CD4-positive, alpha-beta T cell (primary cell): Measurements from ENCODE around the gene LRRC14B. TPM values are rescaled to one million over a fixed set of nuclear protein-coding genes. Genes with fewer than 3 reads are reported as not detected.

ENCODE experiments used
- ATAC-seq: fragments of 200-7000 bp; cut with Tn5 transposase; one replicate; pipeline ENCODE4 v1.10.0; 2022; ENCODE audit warnings: mild to moderate bottlenecking; ENCODE audit not compliant: poor library complexity
- CTCF ChIA-PET: fragments of 350-600 bp; sonication (Branson Sonifier 250); formaldehyde crosslinking; loops from one replicate; lab custom pipeline; 2021; ENCODE audit warnings: antibody characterized with exemption, inconsistent platforms; lab: Charles Lee
- POLR2A ChIA-PET: fragments of 350-600 bp; sonication (Branson Sonifier 250); formaldehyde crosslinking; loops from one replicate; lab custom pipeline; 2021; ENCODE audit warnings: antibody characterized with exemption, inconsistent platforms; lab: Charles Lee
- DNase-seq, 14 experiments: peaks; one replicate each; pipeline ENCODE4 v3.0.0-alpha.2; 2013 to 2020; ENCODE audit warnings: mixed read lengths in 2 of 14
- H3K27ac ChIP-seq, 2 donors: one replicate each; pipeline versions ENCODE4 v1.5.1 to v1.7.0; 2013; ENCODE audit warnings: low read length in 2 of 2, low read depth in 1 of 2, mild to moderate bottlenecking in 1 of 2
- H3K27me3 ChIP-seq, 2 experiments: 1 replicate in 1 of 2; 2 replicates in 1 of 2; pipeline versions ENCODE4 v1.6.1 to v1.7.0; 2013; ENCODE audit warnings: low read length in 2 of 2, control low read depth in 1 of 2, mild to moderate bottlenecking in 1 of 2, moderate library complexity in 1 of 2; ENCODE audit not compliant: insufficient read depth in 2 of 2, control insufficient read depth in 1 of 2
- H3K36me3 ChIP-seq: one replicate; pipeline ENCODE4 v1.6.1; 2013; ENCODE audit warnings: low read length, control low read depth; ENCODE audit not compliant: insufficient read depth
- H3K4me1 ChIP-seq: one replicate; pipeline ENCODE4 v1.6.1; 2013; ENCODE audit warnings: low read length, control low read depth; ENCODE audit not compliant: insufficient read depth
- H3K4me3 ChIP-seq: one replicate; pipeline ENCODE4 v1.5.1; 2013; ENCODE audit warnings: mild to moderate bottlenecking, low read length, moderate library complexity
- H3K9me3 ChIP-seq, 2 experiments: 1 replicate in 1 of 2; 2 replicates in 1 of 2; pipeline versions ENCODE4 v1.6.1 to v1.7.0; 2013; ENCODE audit warnings: low read length in 2 of 2, mild to moderate bottlenecking in 2 of 2, control low read depth in 1 of 2, moderate library complexity in 1 of 2; ENCODE audit not compliant: control insufficient read depth in 1 of 2, insufficient read depth in 1 of 2
- H3K27ac Mint-ChIP-seq: one replicate; pipeline ENCODE4 v1.8.0; 2020; ENCODE audit warnings: mixed read lengths
- H3K27me3 Mint-ChIP-seq: one replicate; pipeline ENCODE4 v1.8.0; 2021; ENCODE audit warnings: mixed read lengths
- H3K36me3 Mint-ChIP-seq: one replicate; pipeline ENCODE4 v1.8.0; 2021; ENCODE audit warnings: low read depth, mixed read lengths
- H3K4me1 Mint-ChIP-seq: one replicate; pipeline ENCODE4 v1.8.0; 2021; ENCODE audit warnings: low read depth, mixed read lengths
- H3K4me3 Mint-ChIP-seq: one replicate; pipeline ENCODE4 v1.8.0; 2020; ENCODE audit warnings: mild to moderate bottlenecking, mixed read lengths
- H3K9me3 Mint-ChIP-seq: one replicate; pipeline ENCODE4 v1.8.0; 2020; ENCODE audit warnings: mixed read lengths
- CTCF ChIP-seq: fragments of 200-600 bp; IDR thresholded peaks from one replicate; pipeline ENCODE4 v1.8.0; 2022; ENCODE audit warnings: antibody characterized with exemption, mild to moderate bottlenecking
- intact Hi-C, 2 experiments: fragments of 100-400 bp; cut with DNase I in 1 of 2; cut with micrococcal nuclease in 1 of 2; formaldehyde crosslinking; loops; one replicate each; pipeline versions ENCODE4 v1.15.1 to v1.9.0; 2023 to 2025; cut with DNase I, micrococcal nuclease
- total RNA-seq, 174 experiments: library from RNA in 2 of 174; stranded (reverse) in 2 of 174; gene quantifications; one replicate each; pipeline ENCODE4 v1.2.3 and lab custom pipeline; 2021 to 2026

LRRC14B gene
- total RNA-seq, 2 experiments from 2014 or later = 0.14 TPM; not detected in 1

GRCh38 chr5:154826-155225, 36.5 kb upstream of the LRRC14B start:
- ATAC-seq (no peak), DNase-seq (no peak)
- no peak overlapping the region for H3K27ac ChIP-seq
- H3K4me1 ChIP-seq = no peaks in the 10 kb centered on the region
- H3K4me1 Mint-ChIP-seq = no peaks in the 10 kb centered on the region
- H3K27ac Mint-ChIP-seq = no peak overlapping the region
- H3K27me3 ChIP-seq = peaks cover 3 to 4% of the 10 kb centered on the region in 2 experiments
- H3K4me3 Mint-ChIP-seq = no peak overlapping the region
- H3K36me3 Mint-ChIP-seq = no peaks in the 10 kb centered on the region
- H3K27me3 Mint-ChIP-seq = peaks cover 7% of the 10 kb centered on the region
- no peak for TF ChIP-seq CTCF
- ChIA-PET POLR2A (no interaction called here), CTCF (no interaction called here)
- H3K9me3 ChIP-seq = no peaks in the 10 kb centered on the region
- no peaks in the 10 kb centered on the region for H3K36me3 ChIP-seq
- H3K4me3 ChIP-seq = no peak overlapping the region
- H3K9me3 Mint-ChIP-seq = no peaks in the 10 kb centered on the region
- intact Hi-C loops = no loop called here

DNA sequence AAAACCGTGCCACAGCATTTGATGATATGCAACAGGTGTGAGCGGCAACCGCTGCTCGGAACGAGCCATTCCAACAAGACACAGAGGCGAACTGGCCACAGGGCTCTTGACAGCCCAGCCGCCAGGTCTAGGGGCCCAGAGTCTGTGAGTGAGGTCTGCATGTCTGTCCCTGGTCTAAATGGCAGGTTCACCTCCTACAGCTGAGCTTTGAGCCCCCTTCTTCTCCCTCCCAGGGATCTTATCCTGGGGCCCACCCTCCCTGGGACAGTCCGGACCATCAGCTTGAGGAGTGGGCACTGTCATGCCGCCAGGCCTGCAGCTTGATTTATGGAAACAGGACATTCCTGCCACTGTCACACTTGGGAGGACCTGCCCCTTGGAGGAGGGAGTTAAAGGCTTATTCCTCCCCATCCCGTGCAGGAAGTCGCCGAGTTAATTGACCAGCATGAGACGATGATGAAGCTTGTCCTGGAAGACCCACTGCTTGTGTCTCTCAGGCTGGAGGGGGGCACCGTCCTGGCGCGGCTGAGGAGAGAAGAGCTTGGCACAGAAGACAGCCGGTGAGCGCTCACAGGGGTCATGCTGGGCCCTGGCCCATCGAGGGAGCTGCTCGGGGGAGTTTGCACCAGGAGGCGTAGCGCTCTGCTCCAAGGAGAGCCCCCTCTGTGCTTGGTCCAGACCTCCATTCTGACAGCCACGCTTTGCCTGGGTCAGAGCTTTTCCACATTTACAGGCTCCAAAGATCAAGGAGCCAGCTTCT, 35.5 kb upstream of the LRRC14B start:
- Histone ChIP-seq H3K27me3 (peaks cover 4 to 5% of the 10 kb centered on the region in 2 experiments), H3K36me3 (no peaks in the 10 kb centered on the region), H3K4me3 (no peak overlapping the region), H3K27ac (no peak overlapping the region), H3K4me1 (no peaks in the 10 kb centered on the region), H3K9me3 (no peaks in the 10 kb centered on the region)
- POLR2A ChIA-PET = no interaction called here
- intact Hi-C loops = no loop called here
- Mint-ChIP-seq H3K4me1 (no peaks in the 10 kb centered on the region), H3K9me3 (no peaks in the 10 kb centered on the region), H3K36me3 (no peaks in the 10 kb centered on the region), H3K4me3 (no peak overlapping the region), H3K27ac (no peak overlapping the region), H3K27me3 (peaks cover 15% of the 10 kb centered on the region)
- DNase-seq (no peak), ATAC-seq (no peak)
- no peak for TF ChIP-seq CTCF
- CTCF ChIA-PET = no interaction called here

DNA sequence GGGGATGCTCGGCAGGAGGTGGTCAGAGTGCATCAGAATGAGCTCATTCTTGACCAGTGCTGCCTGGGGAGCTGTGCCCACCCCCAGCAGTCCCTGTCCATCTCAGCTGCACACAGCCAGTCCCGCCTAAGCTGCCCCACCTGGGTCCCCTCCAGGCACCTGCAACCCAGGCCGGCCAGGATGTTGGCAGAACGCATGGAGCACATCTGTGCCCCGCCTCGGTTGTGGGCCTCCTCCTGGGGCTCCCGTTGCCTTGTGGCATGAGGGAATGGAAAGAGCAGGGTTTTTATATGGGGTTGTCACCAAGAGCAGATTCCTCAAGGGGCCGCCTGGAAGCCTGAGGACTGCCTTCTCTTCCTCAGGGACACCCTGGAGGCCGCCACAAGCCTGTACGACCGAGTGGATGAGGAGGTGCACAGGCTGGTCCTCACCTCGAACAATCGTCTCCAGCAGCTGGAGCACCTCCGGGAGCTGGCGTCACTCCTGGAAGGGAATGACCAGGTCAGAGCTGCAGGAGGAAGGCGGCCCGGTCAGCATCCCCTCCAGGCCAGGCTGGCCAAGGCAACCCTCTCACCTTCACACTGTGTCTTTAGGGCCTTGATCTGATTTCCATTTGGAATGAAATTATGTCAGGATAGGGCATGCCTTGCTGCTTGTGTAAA, 34.8 kb upstream of the LRRC14B start:
- Mint-ChIP-seq H3K4me1 (no peaks in the 10 kb centered on the region), H3K27ac (no peak overlapping the region), H3K27me3 (peaks cover 20% of the 10 kb centered on the region), H3K9me3 (no peaks in the 10 kb centered on the region), H3K36me3 (no peaks in the 10 kb centered on the region), H3K4me3 (no peak overlapping the region)
- POLR2A ChIA-PET = no interaction called here
- Histone ChIP-seq H3K4me3 (no peak overlapping the region), H3K27ac (no peak overlapping the region), H3K27me3 (peaks cover 4 to 12% of the 10 kb centered on the region in 2 experiments), H3K9me3 (no peaks in the 10 kb centered on the region), H3K4me1 (no peaks in the 10 kb centered on the region), H3K36me3 (no peaks in the 10 kb centered on the region)
- no peak for ATAC-seq
- CTCF ChIA-PET = no interaction called here
- no peak for DNase-seq
- TF ChIP-seq CTCF = no peak
- intact Hi-C loops = no loop called here
